Activated T-cell treated with anti-CD3 and anti-CD28 coated beads, Interleukin-2, amount 50 U/mL, for 72 hours (primary cell): Measurements from ENCODE around the gene SALL4. TPM values are rescaled to one million over a fixed set of nuclear protein-coding genes. Genes with fewer than 3 reads are reported as not detected.
"Not testable (repeated sequence)": the region's sequence is repeated elsewhere in the genome, so short reads cannot be mapped to it uniquely, and the experiment has no call there.

Experiments
- ATAC-seq, 2 donors: fragments of 150-1000 bp; cut with Tn5 transposase; replicated peaks in 1 of 2; 2 replicates each; pipeline ENCODE4 v1.10.0; 2021; ENCODE audit warnings: moderate library complexity in 2 of 2, mild to moderate bottlenecking in 1 of 2
- DNase-seq, 2 donors: peaks; one replicate each; pipeline ENCODE4 v3.0.0; 2021 to 2022; ENCODE audit warnings: mixed read lengths in 1 of 2
- H3K27ac Mint-ChIP-seq: one replicate; pipeline ENCODE4 v1.8.0; 2022; ENCODE audit warnings: mild to moderate bottlenecking, moderate library complexity, mixed read lengths
- H3K27me3 Mint-ChIP-seq: one replicate; pipeline ENCODE4 v1.8.0; 2022; ENCODE audit warnings: low read depth, mixed read lengths
- H3K36me3 Mint-ChIP-seq, 2 donors: one replicate each; pipeline ENCODE4 v1.8.0; 2022; ENCODE audit warnings: mixed read lengths in 2 of 2, mild to moderate bottlenecking in 1 of 2; ENCODE audit not compliant: insufficient read depth in 2 of 2
- H3K4me1 Mint-ChIP-seq: one replicate; pipeline ENCODE4 v1.8.0; 2022; ENCODE audit warnings: low read depth, mixed read lengths
- H3K4me3 Mint-ChIP-seq, 2 donors: one replicate each; pipeline ENCODE4 v1.8.0; 2022; ENCODE audit warnings: mild to moderate bottlenecking in 2 of 2, mixed read lengths in 2 of 2, moderate library complexity in 2 of 2
- H3K9me3 Mint-ChIP-seq, 2 donors: one replicate each; pipeline ENCODE4 v1.8.0; 2022; ENCODE audit warnings: mixed read lengths in 2 of 2
- total RNA-seq, 2 donors: library from RNA; stranded (reverse); gene quantifications; one replicate each; pipeline ENCODE4 v1.2.3, GENCODE V29; 2022

Gene SALL4
- under 1 TPM in 1 of 2 donors, not detected in 1; 0.10 TPM for total RNA-seq

- no peaks in the 10 kb centered on the region for H3K9me3 Mint-ChIP-seq
- peak within 1 kb of the TSS; percentile 71 to 75 for H3K4me3 Mint-ChIP-seq
Observed at GRCh38 chr20:51802170-51802751, at the start of gene SALL4. SALL4 (minus strand) TSS chr20:51802521; CDS start chr20:51802408, 113 bp downstream.

GRCh38 chr20:51848346-51848745 is 46.0 kb upstream of the SALL4 start:
- no peak for DNase-seq
- Mint-ChIP-seq H3K4me1 (no peaks in the 10 kb centered on the region), H3K9me3 (no peaks in the 10 kb centered on the region), H3K4me3 (no peak overlapping the region), H3K36me3 (no peaks in the 10 kb centered on the region), H3K27ac (no peak overlapping the region), H3K27me3 (no peaks in the 10 kb centered on the region)
- ATAC-seq, result no peak

More at GRCh38 chr20:51802170-51802751, at the start of gene SALL4:
- Mint-ChIP-seq H3K27me3 (peaks cover 73% of the 10 kb centered on the region), H3K36me3 (no peaks in the 10 kb centered on the region), H3K4me1 (peaks cover 5% of the 10 kb centered on the region), H3K27ac (no peak within 1 kb of the TSS)
- ATAC-seq (no peak), DNase-seq (no peak)

GRCh38 chr20:51840865-51841264 is 38.5 kb upstream of the SALL4 start:
- H3K27me3 Mint-ChIP-seq, result no peaks in the 10 kb centered on the region
- no peak overlapping the region for H3K27ac Mint-ChIP-seq
- H3K9me3 Mint-ChIP-seq, result no peaks in the 10 kb centered on the region
- no peaks in the 10 kb centered on the region for H3K36me3 Mint-ChIP-seq
- H3K4me3 Mint-ChIP-seq, result no peak overlapping the region
- DNase-seq (no peak), ATAC-seq (no peak)
- no peaks in the 10 kb centered on the region for H3K4me1 Mint-ChIP-seq

- H3K4me1 Mint-ChIP-seq, result no peaks in the 10 kb centered on the region
- ATAC-seq (no peak), DNase-seq (no peak)
- no peaks in the 10 kb centered on the region for H3K9me3 Mint-ChIP-seq
- H3K4me3 Mint-ChIP-seq, result no peak overlapping the region
- no peak overlapping the region for H3K27ac Mint-ChIP-seq
- no peaks in the 10 kb centered on the region for H3K36me3 Mint-ChIP-seq
- no peaks in the 10 kb centered on the region for H3K27me3 Mint-ChIP-seq
Observed at GRCh38 chr20:51837876-51838420, 35.6 kb upstream of the SALL4 start.

GRCh38 chr20:51837436-51837835 is 35.1 kb upstream of the SALL4 start:
- H3K4me1 Mint-ChIP-seq, result no peaks in the 10 kb centered on the region
- H3K36me3 Mint-ChIP-seq, result no peaks in the 10 kb centered on the region
- no peak for ATAC-seq
- DNase-seq, result no peak
- H3K4me3 Mint-ChIP-seq, result no peak overlapping the region
- H3K27me3 Mint-ChIP-seq, result no peaks in the 10 kb centered on the region
- no peaks in the 10 kb centered on the region for H3K9me3 Mint-ChIP-seq
- H3K27ac Mint-ChIP-seq, result no peak overlapping the region

- ATAC-seq (no peak), DNase-seq (no peak)
- Mint-ChIP-seq H3K27me3 (no peaks in the 10 kb centered on the region), H3K27ac (no peak overlapping the region), H3K4me1 (no peaks in the 10 kb centered on the region), H3K36me3 (no peaks in the 10 kb centered on the region), H3K4me3 (no peak overlapping the region), H3K9me3 (no peaks in the 10 kb centered on the region)
Observed at GRCh38 chr20:51833326-51833725, 31.0 kb upstream of the SALL4 start.

GRCh38 chr20:51832276-51832675 is 30.0 kb upstream of the SALL4 start:
- ATAC-seq, result no peak
- Mint-ChIP-seq H3K36me3 (no peaks in the 10 kb centered on the region), H3K4me3 (no peak overlapping the region)

GRCh38 chr20:51831866-51832265 is 29.5 kb upstream of the SALL4 start:
- Mint-ChIP-seq H3K4me3 (no peak overlapping the region), H3K36me3 (no peaks in the 10 kb centered on the region), H3K27me3 (no peaks in the 10 kb centered on the region), H3K27ac (no peak overlapping the region), H3K4me1 (no peaks in the 10 kb centered on the region), H3K9me3 (no peaks in the 10 kb centered on the region)
- DNase-seq, result no peak
- ATAC-seq, result no peak

More at GRCh38 chr20:51832276-51832675, 30.0 kb upstream of the SALL4 start:
- Mint-ChIP-seq H3K4me1 (no peaks in the 10 kb centered on the region), H3K9me3 (no peaks in the 10 kb centered on the region), H3K27me3 (no peaks in the 10 kb centered on the region), H3K27ac (no peak overlapping the region)
- no peak for DNase-seq

- Mint-ChIP-seq H3K27ac (no peak overlapping the region), H3K4me3 (no peak overlapping the region), H3K4me1 (no peaks in the 10 kb centered on the region), H3K36me3 (no peaks in the 10 kb centered on the region), H3K27me3 (no peaks in the 10 kb centered on the region), H3K9me3 (no peaks in the 10 kb centered on the region)
- DNase-seq, result no peak
- no peak for ATAC-seq
Observed at GRCh38 chr20:51830538-51830937, 28.2 kb upstream of the SALL4 start.

GRCh38 chr20:51828762-51829161 is 26.4 kb upstream of the SALL4 start:
- H3K27me3 Mint-ChIP-seq, result no peaks in the 10 kb centered on the region
- no peaks in the 10 kb centered on the region for H3K36me3 Mint-ChIP-seq
- no peaks in the 10 kb centered on the region for H3K4me1 Mint-ChIP-seq
- no peak overlapping the region for H3K4me3 Mint-ChIP-seq
- no peak for DNase-seq
- no peaks in the 10 kb centered on the region for H3K9me3 Mint-ChIP-seq
- ATAC-seq, result no peak
- no peak overlapping the region for H3K27ac Mint-ChIP-seq

- Mint-ChIP-seq H3K4me3 (no peak overlapping the region), H3K9me3 (no peaks in the 10 kb centered on the region), H3K27me3 (no peaks in the 10 kb centered on the region), H3K4me1 (no peaks in the 10 kb centered on the region), H3K27ac (no peak overlapping the region), H3K36me3 (no peaks in the 10 kb centered on the region)
- no peak for ATAC-seq
- no peak for DNase-seq
Observed at GRCh38 chr20:51826372-51826771, 24.1 kb upstream of the SALL4 start.

GRCh38 chr20:51818479-51819008 is 16.2 kb upstream of the SALL4 start:
- Mint-ChIP-seq H3K4me1 (no peaks in the 10 kb centered on the region), H3K9me3 (no peaks in the 10 kb centered on the region), H3K4me3 (no peak overlapping the region), H3K27me3 (no peaks in the 10 kb centered on the region), H3K27ac (no peak overlapping the region), H3K36me3 (no peaks in the 10 kb centered on the region)
- ATAC-seq (no peak), DNase-seq (no peak)

GRCh38 chr20:51816856-51817255 is 14.5 kb upstream of the SALL4 start:
- not testable (repeated sequence) for H3K36me3 Mint-ChIP-seq, DNase-seq, H3K9me3 Mint-ChIP-seq, H3K27me3 Mint-ChIP-seq, H3K27ac Mint-ChIP-seq, ATAC-seq, H3K4me3 Mint-ChIP-seq, H3K4me1 Mint-ChIP-seq
